Upper lobe of left lung (tissue), 6 donors: Measurements from ENCODE around the gene PKP1. TPM values are rescaled to one million over a fixed set of nuclear protein-coding genes. Genes with fewer than 3 reads are reported as not detected.

ENCODE experiments used
- ATAC-seq, 2 donors: fragments of 200-7000 bp; cut with Tn5 transposase; one replicate each; pipeline ENCODE4 v1.9.1; 2022; ENCODE audit warnings: mild to moderate bottlenecking in 2 of 2, moderate library complexity in 2 of 2; ENCODE audit not compliant: low FRiP score in 2 of 2
- DNase-seq, 2 donors: peaks; one replicate each; pipeline ENCODE4 v3.0.0-alpha.2; 2019 to 2020
- H3K27ac ChIP-seq, 4 donors: fragments of 200-600 bp; sonication (generic); one replicate each; pipeline ENCODE4 v1.5.1; 2016 to 2019
- H3K27me3 ChIP-seq, 4 donors: fragments of 200-600 bp; sonication (generic); one replicate each; pipeline ENCODE4 v1.5.1; 2017 to 2019
- H3K36me3 ChIP-seq, 4 donors: fragments of 200-600 bp; sonication (generic); one replicate each; pipeline ENCODE4 v1.5.1; 2016 to 2019
- H3K4me1 ChIP-seq, 4 donors: fragments of 200-600 bp; sonication (generic); one replicate each; pipeline ENCODE4 v1.5.1; 2018 to 2019
- H3K4me3 ChIP-seq, 4 donors: fragments of 200-600 bp; sonication (generic); one replicate each; pipeline ENCODE4 v1.5.1; 2017 to 2019; ENCODE audit warnings: mild to moderate bottlenecking in 2 of 4, moderate library complexity in 1 of 4
- H3K9me3 ChIP-seq, 4 donors: fragments of 200-600 bp; sonication (generic); one replicate each; pipeline ENCODE4 v1.5.1; 2018 to 2019
- EP300 ChIP-seq, 4 donors: sonication (generic); formaldehyde crosslinking; IDR thresholded peaks; one replicate each; pipeline ENCODE4 v1.5.1; 2017; ENCODE audit warnings: antibody characterized with exemption in 4 of 4, control low read depth in 2 of 4
- POLR2A ChIP-seq, 4 donors: fragments of 450-650 bp; IDR thresholded peaks; one replicate each; pipeline ENCODE4 v1.5.1; 2016 to 2017; ENCODE audit warnings: antibody characterized with exemption in 4 of 4, mild to moderate bottlenecking in 2 of 4
- POLR2AphosphoS5 ChIP-seq, 2 donors: sonication (generic); formaldehyde crosslinking; IDR thresholded peaks; one replicate each; pipeline ENCODE4 v1.5.1; 2017; ENCODE audit warnings: antibody characterized with exemption in 2 of 2
- WGBS, 2 donors: methylation state at CpG; one replicate each; pipeline ENCODE4 v1.1.5; 2017 to 2018; 5-methylcytosine and 5-hydroxymethylcytosine counted together
- total RNA-seq, 6 donors: library from RNA; depleted of rRNA in 4 of 6; stranded (reverse); fragments of >200 nt in 4 of 6; gene quantifications; one replicate each; pipeline versions ENCODE4 v1.1.0 to v1.2.1, GENCODE V29; 2016 to 2021
- TF ChIP-seq, protein P1 (sequence below), 6 experiments: fragments of 450-650 bp in 4 of 6; fragments of 200-600 bp in 2 of 6; sonication (generic) in 2 of 6; IDR thresholded peaks; one replicate each; pipeline ENCODE4 v1.5.1; 2016 to 2019; ENCODE audit warnings: antibody characterized with exemption in 6 of 6
- donor health status: DM: no; HTN: no; CAD: no; lungs with moderate emphysema.
- donor health status: DM: no; HTN: yes; CAD: no; lungs with severe emphysema.

PKP1 gene
- total RNA-seq, 6 donors from 2014 or later = 0.86 to 4.9 (median 2.5) TPM

DNA sequence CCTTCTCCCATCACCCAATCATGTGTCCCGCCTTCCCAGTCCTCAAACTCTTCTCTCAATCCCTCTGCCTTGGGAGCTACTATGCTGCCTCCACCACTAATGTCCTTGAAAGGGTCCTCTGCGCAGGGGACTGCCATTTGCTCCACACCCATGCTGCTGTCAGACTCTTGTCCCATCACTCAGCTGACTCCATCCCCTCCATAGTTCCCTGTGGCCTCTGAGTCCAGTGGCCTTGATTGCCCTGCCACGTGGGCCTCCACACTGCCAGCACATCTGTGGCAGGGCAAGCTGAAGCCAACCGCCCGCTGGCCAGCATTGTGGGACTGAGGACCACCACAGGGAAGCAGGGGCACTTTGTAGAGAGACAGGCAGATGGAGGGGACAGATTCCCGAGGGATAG is 95.5 kb downstream of the PKP1 start:
- no peak for ATAC-seq
- no peaks in the 10 kb centered on the region for H3K9me3 ChIP-seq
- 89 to 90% methylated on average over 3 to 6 of the region's 6 CpGs for WGBS, 2 donors
- peaks cover 0 to 23% (median 12%) of the 10 kb centered on the region in 4 donors for H3K4me1 ChIP-seq
- H3K36me3 ChIP-seq = no peaks in the 10 kb centered on the region
- H3K27me3 ChIP-seq = no peaks in the 10 kb centered on the region
- TF ChIP-seq POLR2A (IDR thresholded peaks at IDR 0.05) (no peak), POLR2AphosphoS5 (IDR thresholded peaks at IDR 0.05) (no peak)
- DNase-seq = no peak
- H3K27ac ChIP-seq = no peak overlapping the region
- no peak overlapping the region for H3K4me3 ChIP-seq

DNA sequence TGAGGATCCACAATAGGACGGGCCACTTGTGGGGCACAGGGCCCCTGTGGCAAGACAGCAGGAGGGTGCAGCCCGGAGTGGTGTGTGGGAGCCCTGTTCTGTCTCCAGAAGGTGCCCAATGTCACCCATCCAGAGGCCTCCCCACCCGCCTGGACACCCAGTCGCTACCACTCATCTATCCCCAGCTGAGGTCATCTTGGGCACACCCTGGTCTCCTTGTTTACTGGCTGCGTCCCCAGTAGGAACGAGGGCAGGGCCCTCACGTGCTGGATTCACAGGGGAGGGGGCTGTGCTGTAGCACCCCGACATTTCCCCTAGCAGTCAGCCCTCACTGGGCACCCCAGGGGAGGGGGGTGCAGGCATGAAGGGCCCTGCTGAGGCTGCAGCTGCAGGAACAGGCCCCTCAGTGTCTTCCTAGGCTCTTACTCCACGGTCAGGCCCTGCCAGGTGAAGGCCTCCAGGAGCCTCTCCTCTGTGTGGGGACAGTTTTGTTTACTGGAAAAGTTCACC is 96.5 kb downstream of the PKP1 start:
- Histone ChIP-seq H3K27ac (no peak overlapping the region), H3K9me3 (no peaks in the 10 kb centered on the region), H3K4me1 (peaks cover 0 to 20% (median 11%) of the 10 kb centered on the region in 4 donors), H3K27me3 (no peaks in the 10 kb centered on the region), H3K36me3 (no peaks in the 10 kb centered on the region), H3K4me3 (no peak overlapping the region)
- 92 to 94% methylated on average over 3 to 8 of the region's 9 CpGs for WGBS, 2 donors
- ATAC-seq (no peak), DNase-seq (no peak)
- TF ChIP-seq POLR2AphosphoS5 (IDR thresholded peaks at IDR 0.05) (no peak), EP300 (IDR thresholded peaks at IDR 0.05) (no peak), POLR2A (IDR thresholded peaks at IDR 0.05) (no peak)
- TF ChIP-seq, protein P1, sequence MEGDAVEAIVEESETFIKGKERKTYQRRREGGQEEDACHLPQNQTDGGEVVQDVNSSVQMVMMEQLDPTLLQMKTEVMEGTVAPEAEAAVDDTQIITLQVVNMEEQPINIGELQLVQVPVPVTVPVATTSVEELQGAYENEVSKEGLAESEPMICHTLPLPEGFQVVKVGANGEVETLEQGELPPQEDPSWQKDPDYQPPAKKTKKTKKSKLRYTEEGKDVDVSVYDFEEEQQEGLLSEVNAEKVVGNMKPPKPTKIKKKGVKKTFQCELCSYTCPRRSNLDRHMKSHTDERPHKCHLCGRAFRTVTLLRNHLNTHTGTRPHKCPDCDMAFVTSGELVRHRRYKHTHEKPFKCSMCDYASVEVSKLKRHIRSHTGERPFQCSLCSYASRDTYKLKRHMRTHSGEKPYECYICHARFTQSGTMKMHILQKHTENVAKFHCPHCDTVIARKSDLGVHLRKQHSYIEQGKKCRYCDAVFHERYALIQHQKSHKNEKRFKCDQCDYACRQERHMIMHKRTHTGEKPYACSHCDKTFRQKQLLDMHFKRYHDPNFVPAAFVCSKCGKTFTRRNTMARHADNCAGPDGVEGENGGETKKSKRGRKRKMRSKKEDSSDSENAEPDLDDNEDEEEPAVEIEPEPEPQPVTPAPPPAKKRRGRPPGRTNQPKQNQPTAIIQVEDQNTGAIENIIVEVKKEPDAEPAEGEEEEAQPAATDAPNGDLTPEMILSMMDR (IDR thresholded peaks at IDR 0.05) = no peak

DNA sequence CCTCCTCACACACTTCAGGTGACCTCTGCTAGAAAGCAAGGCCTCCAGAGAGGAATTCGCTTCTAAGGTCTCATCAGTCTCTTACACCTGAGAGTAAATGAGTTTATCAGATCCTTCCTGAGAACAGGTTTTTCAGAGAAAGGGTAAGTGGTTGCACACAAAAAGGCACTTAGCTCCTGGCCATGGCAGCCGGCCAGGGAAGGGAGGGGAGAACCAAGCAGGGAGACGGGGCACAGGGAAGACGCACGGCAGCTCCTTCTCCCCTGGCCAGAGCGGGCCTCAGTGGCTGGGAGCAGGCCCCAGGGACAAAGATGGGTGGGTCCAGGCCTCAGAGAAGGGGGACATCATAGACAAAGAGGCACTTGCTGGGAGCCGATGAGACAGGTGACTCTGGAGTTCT is 97.8 kb downstream of the PKP1 start:
- peak in 1 of 2 donors; percentile 50 for ATAC-seq

More for the DNA sequence above, 97.8 kb downstream of the PKP1 start:
- WGBS, 2 donors = 56 to 63% methylated on average over 7 of the region's 7 CpGs
- DNase-seq = peak in 1 of 2 donors; percentile 84
- peaks cover 0 to 20% (median 11%) of the 10 kb centered on the region in 4 donors for H3K4me1 ChIP-seq
- no peaks in the 10 kb centered on the region for H3K27me3 ChIP-seq
- H3K4me3 ChIP-seq = no peak overlapping the region
- no peak overlapping the region for H3K27ac ChIP-seq
- no peaks in the 10 kb centered on the region for H3K36me3 ChIP-seq
- TF ChIP-seq POLR2A (IDR thresholded peaks at IDR 0.05) = no peak
- TF ChIP-seq POLR2AphosphoS5 (IDR thresholded peaks at IDR 0.05) = no peak
- TF ChIP-seq, protein P1 (IDR thresholded peaks at IDR 0.05) = no peak
- TF ChIP-seq EP300 (IDR thresholded peaks at IDR 0.05) = no peak
- H3K9me3 ChIP-seq = no peaks in the 10 kb centered on the region

Other genes with a start within 250 kb of the PKP1 start
- gene CACNA1S, start 171.1 kb upstream of the PKP1 start, total RNA-seq = under 1 TPM in 3 of 6 donors, not detected in 3; 0.03 to 0.30 (median 0.10) TPM
- gene ASCL5, start 156.3 kb upstream of the PKP1 start, total RNA-seq = not detected
- gene TMEM9, start 129.0 kb upstream of the PKP1 start, total RNA-seq = 10 to 100 TPM; 29.3 to 73.6 (median 59.2) TPM
- gene IGFN1, start 92.7 kb upstream of the PKP1 start, total RNA-seq = 1 to 10 TPM in 1 of 6 donors, under 1 TPM in 3, not detected in 2; 0.11 to 6.3 (median 0.79) TPM
- gene TNNT2, start 94.2 kb downstream of the PKP1 start, total RNA-seq = 10 to 100 TPM in 2 of 6 donors, 1 to 10 TPM in 4; 2.0 to 31.4 (median 6.4) TPM
- 10 to 100 TPM; 12.6 to 48.1 (median 39.1) TPM for gene LAD1, start 115.8 kb downstream of the PKP1 start, total RNA-seq
- under 1 TPM in 5 of 6 donors, not detected in 1; 0.15 to 0.78 (median 0.47) TPM for gene TNNI1, start 138.2 kb downstream of the PKP1 start, total RNA-seq
- gene PHLDA3, start 185.7 kb downstream of the PKP1 start, total RNA-seq = 100 to 1,000 TPM in 3 of 6 donors, 10 to 100 TPM in 3; 45.1 to 211 (median 88.1) TPM
- gene CSRP1, start 223.6 kb downstream of the PKP1 start, total RNA-seq = 100 to 1,000 TPM; 200 to 495 (median 327) TPM